Measurements from ENCODE around the gene IMPG1.

The IMPG1 gene

GRCh38 chr6:76072562-76072961, at the start of gene IMPG1:
Gene IMPG1 (minus strand): TSS chr6:76072662. CDS start chr6:76072488, 174 bp downstream.
- DNase-seq (ENCODE audit: low spot score): no peak

- DNase-seq (ENCODE audit: low spot score): no peak
Measured at GRCh38 chr6:76120302-76120701, 47.8 kb upstream of the IMPG1 start.

- no peak for DNase-seq (ENCODE audit: low spot score)
Measured at GRCh38 chr6:76073281-76073680, 819 bp upstream of the IMPG1 start.

GRCh38 chr6:76057469-76057868, 15.0 kb downstream of the IMPG1 start:
- no peak for DNase-seq (ENCODE audit: low spot score)

- DNase-seq (ENCODE audit: low spot score): no peak
Measured at GRCh38 chr6:76052314-76052713, 20.1 kb downstream of the IMPG1 start.

GRCh38 chr6:76043690-76044089, 28.8 kb downstream of the IMPG1 start:
- DNase-seq (ENCODE audit: low spot score): no peak

DNA sequence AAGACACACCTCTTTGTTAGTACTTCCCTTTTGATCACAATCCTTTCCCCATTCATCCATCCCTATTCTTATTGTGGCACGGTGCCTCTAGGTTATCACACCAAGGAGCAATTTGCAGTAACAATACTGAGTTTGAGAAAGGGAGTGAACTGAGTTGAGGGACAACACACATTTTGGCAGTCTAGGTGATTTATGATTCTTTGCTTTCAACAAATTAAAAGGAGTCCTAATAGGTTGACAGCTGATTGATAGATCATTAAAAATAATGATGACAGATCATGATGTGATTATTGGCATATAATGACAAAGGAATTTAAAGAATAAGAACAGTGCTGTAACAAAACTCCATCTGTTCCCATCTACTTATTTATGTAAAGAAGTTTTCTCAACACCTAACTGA, 36.7 kb downstream of the IMPG1 start:
- DNase-seq (ENCODE audit: low spot score): no peak

DNA sequence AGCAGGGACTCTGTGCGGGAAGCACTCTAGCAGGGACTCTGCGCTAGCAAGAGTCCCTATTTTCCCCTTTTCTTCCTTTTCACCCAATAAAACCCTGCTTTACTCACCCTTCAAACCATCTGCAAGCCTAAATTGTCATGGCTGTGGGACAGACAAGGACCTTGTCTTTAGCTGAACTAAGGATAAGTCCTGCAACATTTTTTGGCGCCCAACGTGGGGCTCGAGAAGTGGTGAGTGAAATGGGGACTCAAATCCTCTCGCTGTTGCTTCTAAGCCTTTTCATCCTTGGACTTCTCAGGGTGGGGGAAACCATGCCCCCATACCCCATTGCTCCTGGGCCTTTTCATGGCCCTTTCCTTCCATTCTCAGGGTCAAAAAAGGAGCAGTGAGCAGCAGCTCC, 46.4 kb downstream of the IMPG1 start:
- DNase-seq (ENCODE audit: low spot score): no peak

DNA sequence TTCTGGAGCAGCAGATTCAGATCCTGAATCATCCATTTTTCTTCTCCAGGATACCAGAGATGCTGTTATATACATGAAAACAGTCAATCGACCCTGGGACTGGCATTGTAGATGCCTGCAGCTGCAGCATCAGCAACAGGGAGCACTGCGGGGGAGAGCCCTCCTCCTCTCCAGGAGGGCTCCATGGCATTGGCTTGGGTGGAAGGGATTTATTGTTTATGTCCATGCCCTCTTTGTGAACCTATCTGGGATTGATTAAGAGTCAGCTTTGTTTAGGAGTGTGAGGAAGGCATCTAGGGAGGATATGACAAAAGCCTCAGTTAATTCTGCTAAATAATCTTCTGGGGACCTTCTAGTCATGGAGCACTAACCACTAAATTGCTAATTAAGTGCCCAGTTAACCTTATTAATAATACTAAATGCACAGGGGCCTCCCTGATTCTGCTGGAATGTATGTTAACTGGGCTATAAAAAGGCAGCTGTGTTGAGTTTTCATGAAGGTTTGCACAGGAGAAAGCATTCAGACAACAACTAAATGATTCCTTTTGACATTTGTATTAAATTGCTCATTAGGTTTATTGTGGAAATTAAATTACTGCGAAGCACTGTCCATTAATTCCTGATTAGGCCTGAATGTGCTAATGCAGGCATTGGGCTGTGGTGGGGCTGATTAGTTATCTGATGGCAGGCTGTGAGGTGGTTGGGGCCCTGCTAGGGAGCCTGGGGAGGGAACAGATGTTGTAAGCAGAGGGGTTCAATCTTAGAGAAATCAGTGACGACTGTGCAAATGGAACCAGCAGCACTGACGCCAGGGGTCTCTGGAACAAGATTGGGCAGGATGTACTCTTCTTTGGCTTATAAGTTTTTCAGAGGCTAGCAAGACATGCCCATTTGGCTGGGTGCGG, 57.6 kb downstream of the IMPG1 start:
- DNase-seq (ENCODE audit: low spot score): no peak

- DNase-seq (ENCODE audit: low spot score): no peak
Measured at GRCh38 chr6:76004202-76004601, 68.3 kb downstream of the IMPG1 start.

- DNase-seq (ENCODE audit: low spot score): no peak
Measured at GRCh38 chr6:76003686-76004085, 68.8 kb downstream of the IMPG1 start.

DNA sequence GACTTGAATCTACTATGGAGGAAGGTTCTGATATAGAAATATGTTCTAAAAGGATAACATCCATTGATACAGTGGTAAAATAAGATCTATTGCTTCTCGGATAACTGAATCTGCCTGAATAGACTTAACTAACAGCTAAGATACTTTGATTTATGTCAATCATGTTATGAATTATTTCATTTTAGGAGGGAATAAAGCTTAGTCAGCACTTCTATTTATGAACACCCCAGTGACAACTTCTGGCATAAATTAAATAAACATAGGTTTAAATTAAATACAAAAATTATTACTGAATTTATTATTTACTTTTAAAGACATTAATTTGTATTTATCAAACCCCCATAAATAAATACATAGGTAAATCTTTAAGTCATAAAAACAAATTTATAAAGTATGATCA, 69.3 kb downstream of the IMPG1 start:
- no peak for DNase-seq (ENCODE audit: low spot score)

GRCh38 chr6:76000629-76001028, 71.8 kb downstream of the IMPG1 start:
- no peak for DNase-seq (ENCODE audit: low spot score)

DNA sequence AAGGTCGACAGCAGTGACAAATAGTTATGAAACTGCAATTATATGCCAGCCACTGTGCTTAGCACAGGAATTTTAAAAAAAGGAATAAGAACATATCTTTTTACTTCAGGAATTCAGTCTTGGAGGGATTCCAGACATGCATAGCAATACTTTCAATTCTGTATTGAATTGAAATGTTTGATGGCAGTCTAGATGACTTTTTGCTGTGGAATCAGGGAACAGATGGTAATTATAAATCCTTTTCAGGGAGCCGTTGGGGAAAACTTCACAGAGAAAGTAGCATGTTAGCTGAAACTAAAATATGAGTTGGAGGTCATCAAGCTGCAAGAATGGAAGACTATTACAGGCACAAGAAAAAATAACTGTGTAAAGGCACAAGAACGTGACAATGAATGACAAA, 74.8 kb downstream of the IMPG1 start:
- no peak for DNase-seq (ENCODE audit: low spot score)

GRCh38 chr6:75993236-75994162, 79.0 kb downstream of the IMPG1 start:
- no peak for DNase-seq (ENCODE audit: low spot score)

GRCh38 chr6:75991941-75992340, 80.5 kb downstream of the IMPG1 start:
- no peak for DNase-seq (ENCODE audit: low spot score)

GRCh38 chr6:75986935-75987334, 85.5 kb downstream of the IMPG1 start:
- DNase-seq (ENCODE audit: low spot score): no peak

GRCh38 chr6:75975904-75976303, 96.6 kb downstream of the IMPG1 start:
- DNase-seq (ENCODE audit: low spot score): no peak

DNA sequence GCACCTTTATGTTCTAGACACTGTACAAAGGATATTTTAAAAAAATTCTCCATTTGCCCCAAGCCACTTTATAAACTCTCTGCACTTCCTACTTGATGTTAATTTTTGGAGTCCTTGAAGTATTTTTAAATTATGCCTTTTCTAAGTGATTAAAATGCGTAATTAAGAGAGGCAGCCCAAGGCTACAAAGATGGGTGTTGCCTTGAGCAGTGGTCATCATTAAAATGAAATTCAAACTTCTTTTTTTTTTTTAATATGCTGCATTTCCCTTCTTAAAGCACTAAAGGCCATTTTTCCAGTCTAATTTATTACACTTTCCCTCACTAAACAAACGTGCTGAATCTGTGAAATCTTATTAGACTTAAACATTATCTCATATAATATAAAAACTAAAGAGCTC, 102.4 kb downstream of the IMPG1 start:
- DNase-seq (ENCODE audit: low spot score): no peak

DNA sequence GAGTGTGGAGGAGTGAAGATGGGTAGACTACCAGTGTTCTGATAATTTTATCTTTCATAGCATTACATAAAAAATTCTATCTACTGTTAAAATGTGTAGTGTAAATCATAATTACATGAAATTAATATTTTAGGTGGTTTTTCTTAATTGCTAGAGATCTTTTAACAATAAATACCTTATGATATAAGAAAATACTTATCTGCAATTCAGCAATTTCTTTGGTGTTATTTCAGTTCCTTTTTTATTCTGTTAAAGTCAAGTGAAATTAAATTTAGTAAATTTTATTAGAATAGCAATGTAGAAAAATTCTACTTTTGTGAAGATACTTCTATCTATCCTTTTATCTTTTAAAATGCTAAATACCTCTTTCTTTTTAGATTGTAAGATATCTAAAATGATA, 104.3 kb downstream of the IMPG1 start:
- DNase-seq (ENCODE audit: low spot score): no peak

DNA sequence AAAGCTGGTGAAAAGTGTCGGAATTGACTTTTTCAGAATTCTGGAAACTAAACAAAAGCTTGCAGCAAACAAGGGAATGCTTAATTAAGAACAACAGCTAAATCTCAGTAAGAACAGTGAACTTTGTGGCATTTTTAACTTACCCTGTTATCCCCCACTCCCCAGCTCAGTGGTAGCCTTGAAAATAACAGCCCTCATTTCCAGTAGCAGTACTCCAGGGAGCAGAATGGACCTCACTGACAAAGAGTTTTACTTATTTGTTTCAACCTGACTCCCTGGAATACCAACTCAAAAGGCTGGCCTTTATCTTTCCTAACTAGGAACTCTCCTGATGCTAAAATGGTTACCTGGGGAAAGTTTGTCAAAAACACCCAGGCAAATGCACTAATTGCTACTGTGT, 108.9 kb downstream of the IMPG1 start:
- no peak for DNase-seq (ENCODE audit: low spot score)

- no peak for DNase-seq (ENCODE audit: low spot score)
Measured at GRCh38 chr6:75952128-75952527, 120.3 kb downstream of the IMPG1 start.

- no peak for DNase-seq (ENCODE audit: low spot score)
Measured at GRCh38 chr6:75947935-75948334, 124.5 kb downstream of the IMPG1 start.
